ENCODE results near the gene STARD7. TPM values are rescaled to one million over a fixed set of nuclear protein-coding genes. Genes with fewer than 3 reads are reported as not detected.

The STARD7 gene
- total and polyA plus RNA-seq, 10 of the 15 experiments (the other 5 are each of a cell fraction or from before 2014, with no cell fraction given): 85.4 to 237 (median 153) TPM

DNA sequence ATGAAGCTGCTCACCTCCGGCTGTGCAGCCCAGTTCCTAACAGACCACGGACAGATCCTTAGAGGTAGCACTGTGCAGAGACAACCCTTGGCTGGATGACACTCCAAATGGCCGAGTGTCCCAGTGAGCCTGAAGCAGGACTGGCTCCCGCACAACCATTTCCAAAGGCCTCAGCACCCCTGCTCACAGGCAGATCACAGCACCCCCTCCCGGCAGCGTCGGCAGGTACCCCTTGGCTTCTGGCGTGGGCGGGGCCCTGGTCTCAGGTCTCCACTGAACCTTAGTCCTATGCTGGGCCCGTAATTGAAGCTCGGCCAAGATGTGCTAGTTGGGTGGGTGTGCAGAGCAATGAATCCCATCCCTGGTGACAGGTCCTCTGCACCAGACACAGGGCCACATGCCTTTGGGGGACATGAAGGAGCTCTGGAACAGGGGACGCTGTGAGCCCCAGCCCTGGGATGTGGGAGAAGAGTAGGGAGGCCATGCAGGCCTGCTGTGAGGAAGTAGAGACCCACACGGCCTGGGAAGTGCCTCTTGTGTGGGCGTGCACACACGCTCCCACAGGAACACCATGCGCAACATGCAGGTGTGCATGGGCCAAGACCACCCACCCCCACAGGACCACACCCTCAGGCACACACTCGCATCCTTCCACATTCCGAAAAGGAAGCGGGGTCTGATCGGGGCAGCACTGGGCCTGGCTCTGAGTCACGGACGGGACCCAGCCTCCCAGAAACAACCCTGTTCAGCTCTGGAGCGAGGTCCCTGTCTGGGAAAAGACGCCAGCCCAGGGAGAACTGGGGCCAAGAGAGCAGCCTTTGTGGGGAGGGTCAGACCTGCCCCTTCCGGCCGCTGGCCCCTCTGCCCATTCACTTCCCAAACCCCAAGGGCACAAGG, 66.2 kb downstream of the STARD7 start:
- ChIA-PET RAD21 (ENCODE audit: unreplicated experiment) (interaction anchor here (0.7 to 18.1 kb wide), 11 partner anchors 11 to 119 kb away, joined by 3 to 463 read pairs (median 4); partner anchors contain the start of gene STARD7), SMC1A (ENCODE audit: uncharacterized antibody, unreplicated experiment) (interaction anchor here (0.6 to 14.4 kb wide), 14 partner anchors 10 to 1430 kb away, joined by 3 to 338 read pairs (median 3); no protein-coding TSS in a partner anchor), CTCF (interaction anchor here (0.7 to 14.4 kb wide), 19 partner anchors 9 to 178 kb away, joined by 3 to 535 read pairs (median 6); no protein-coding TSS in a partner anchor), POLR2A (interaction anchor here (1.2 to 9.5 kb wide), 6 partner anchors 16 to 66 kb away, joined by 4 to 161 read pairs (median 13); partner anchors contain the start of gene STARD7)
- Histone ChIP-seq H3K27me3 (replicated peaks in 1 of 2; ENCODE audit: control insufficient read depth in 2 of 2, insufficient read depth in 2 of 2, low read length in 1 of 2) (no peaks in the 10 kb centered on the region; a peak in 1 of 4 replicates), H3K27ac (ENCODE audit: control insufficient read depth, insufficient read depth) (peak overlapping the region; percentile 1; the same call in 1 of the 2 replicates), H3K9ac (ENCODE audit: control insufficient read depth, insufficient read depth, low read length) (peak overlapping the region; percentile 84), H3K4me3 (peak overlapping the region; percentile 92), H3K79me2 (ENCODE audit: control insufficient read depth, insufficient read depth, low read length) (peaks cover 29% of the 10 kb centered on the region), H3K4me1 (ENCODE audit: control insufficient read depth, insufficient read depth, low read length) (peaks cover 33% of the 10 kb centered on the region), H3K4me2 (ENCODE audit: control insufficient read depth, insufficient read depth) (peak overlapping the region; percentile 95), H3K36me3 (ENCODE audit: control insufficient read depth in 2 of 2, insufficient read depth in 2 of 2, low read length in 1 of 2) (peaks cover 7% of the 10 kb centered on the region in 2 experiments; a peak in 2 of 4 replicates), H2AFZ (ENCODE audit: control insufficient read depth, low read depth, low read length) (no peak overlapping the region), H4K20me1 (ENCODE audit: control insufficient read depth, insufficient read depth) (no peaks in the 10 kb centered on the region), H3K9me3 (replicated peaks; ENCODE audit: control insufficient read depth, insufficient read depth, low read length) (no peaks in the 10 kb centered on the region)
- WGBS (ENCODE audit: insufficient coverage, insufficient replicate concordance, low lambda C conversion rate, missing lambda C conversion rate): 30% methylated on average over 26 of the region's 26 CpGs
- no TSS peak for BruUV-seq (replicated peaks)
- in situ Hi-C loops (cut with MboI): loop anchor here (5.0 kb wide), 2 partner anchors 35 to 120 kb away; no protein-coding TSS in a partner anchor
- DNase-seq (ENCODE audit: low read depth, low spot score) (no peak), ATAC-seq (peak; percentile 13), FAIRE-seq (peak; percentile 68)
- intact Hi-C loops (cut with micrococcal nuclease; ENCODE audit: unreplicated experiment): no loop called here
- TF ChIP-seq, protein P1, sequence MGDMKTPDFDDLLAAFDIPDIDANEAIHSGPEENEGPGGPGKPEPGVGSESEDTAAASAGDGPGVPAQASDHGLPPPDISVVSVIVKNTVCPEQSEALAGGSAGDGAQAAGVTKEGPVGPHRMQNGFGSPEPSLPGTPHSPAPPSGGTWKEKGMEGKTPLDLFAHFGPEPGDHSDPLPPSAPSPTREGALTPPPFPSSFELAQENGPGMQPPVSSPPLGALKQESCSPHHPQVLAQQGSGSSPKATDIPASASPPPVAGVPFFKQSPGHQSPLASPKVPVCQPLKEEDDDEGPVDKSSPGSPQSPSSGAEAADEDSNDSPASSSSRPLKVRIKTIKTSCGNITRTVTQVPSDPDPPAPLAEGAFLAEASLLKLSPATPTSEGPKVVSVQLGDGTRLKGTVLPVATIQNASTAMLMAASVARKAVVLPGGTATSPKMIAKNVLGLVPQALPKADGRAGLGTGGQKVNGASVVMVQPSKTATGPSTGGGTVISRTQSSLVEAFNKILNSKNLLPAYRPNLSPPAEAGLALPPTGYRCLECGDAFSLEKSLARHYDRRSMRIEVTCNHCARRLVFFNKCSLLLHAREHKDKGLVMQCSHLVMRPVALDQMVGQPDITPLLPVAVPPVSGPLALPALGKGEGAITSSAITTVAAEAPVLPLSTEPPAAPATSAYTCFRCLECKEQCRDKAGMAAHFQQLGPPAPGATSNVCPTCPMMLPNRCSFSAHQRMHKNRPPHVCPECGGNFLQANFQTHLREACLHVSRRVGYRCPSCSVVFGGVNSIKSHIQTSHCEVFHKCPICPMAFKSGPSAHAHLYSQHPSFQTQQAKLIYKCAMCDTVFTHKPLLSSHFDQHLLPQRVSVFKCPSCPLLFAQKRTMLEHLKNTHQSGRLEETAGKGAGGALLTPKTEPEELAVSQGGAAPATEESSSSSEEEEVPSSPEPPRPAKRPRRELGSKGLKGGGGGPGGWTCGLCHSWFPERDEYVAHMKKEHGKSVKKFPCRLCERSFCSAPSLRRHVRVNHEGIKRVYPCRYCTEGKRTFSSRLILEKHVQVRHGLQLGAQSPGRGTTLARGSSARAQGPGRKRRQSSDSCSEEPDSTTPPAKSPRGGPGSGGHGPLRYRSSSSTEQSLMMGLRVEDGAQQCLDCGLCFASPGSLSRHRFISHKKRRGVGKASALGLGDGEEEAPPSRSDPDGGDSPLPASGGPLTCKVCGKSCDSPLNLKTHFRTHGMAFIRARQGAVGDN (IDR thresholded peaks at IDR 0.05): peak; percentile 53
- TF ChIP-seq EED (IDR thresholded peaks at IDR 0.05; ENCODE audit: low read depth) (peak; percentile 65), CHD4 (IDR thresholded peaks at IDR 0.05) (no peak), IKZF2 (IDR thresholded peaks at IDR 0.05) (peak; percentile 86 to 87), SMAD1 (IDR thresholded peaks at IDR 0.05; ENCODE audit: low read depth, partially characterized antibody) (no peak)
- TF ChIP-seq, protein P2, sequence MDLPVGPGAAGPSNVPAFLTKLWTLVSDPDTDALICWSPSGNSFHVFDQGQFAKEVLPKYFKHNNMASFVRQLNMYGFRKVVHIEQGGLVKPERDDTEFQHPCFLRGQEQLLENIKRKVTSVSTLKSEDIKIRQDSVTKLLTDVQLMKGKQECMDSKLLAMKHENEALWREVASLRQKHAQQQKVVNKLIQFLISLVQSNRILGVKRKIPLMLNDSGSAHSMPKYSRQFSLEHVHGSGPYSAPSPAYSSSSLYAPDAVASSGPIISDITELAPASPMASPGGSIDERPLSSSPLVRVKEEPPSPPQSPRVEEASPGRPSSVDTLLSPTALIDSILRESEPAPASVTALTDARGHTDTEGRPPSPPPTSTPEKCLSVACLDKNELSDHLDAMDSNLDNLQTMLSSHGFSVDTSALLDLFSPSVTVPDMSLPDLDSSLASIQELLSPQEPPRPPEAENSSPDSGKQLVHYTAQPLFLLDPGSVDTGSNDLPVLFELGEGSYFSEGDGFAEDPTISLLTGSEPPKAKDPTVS (IDR thresholded peaks at IDR 0.05; ENCODE audit: low read depth, low read length): no peak
- TF ChIP-seq, protein P3, sequence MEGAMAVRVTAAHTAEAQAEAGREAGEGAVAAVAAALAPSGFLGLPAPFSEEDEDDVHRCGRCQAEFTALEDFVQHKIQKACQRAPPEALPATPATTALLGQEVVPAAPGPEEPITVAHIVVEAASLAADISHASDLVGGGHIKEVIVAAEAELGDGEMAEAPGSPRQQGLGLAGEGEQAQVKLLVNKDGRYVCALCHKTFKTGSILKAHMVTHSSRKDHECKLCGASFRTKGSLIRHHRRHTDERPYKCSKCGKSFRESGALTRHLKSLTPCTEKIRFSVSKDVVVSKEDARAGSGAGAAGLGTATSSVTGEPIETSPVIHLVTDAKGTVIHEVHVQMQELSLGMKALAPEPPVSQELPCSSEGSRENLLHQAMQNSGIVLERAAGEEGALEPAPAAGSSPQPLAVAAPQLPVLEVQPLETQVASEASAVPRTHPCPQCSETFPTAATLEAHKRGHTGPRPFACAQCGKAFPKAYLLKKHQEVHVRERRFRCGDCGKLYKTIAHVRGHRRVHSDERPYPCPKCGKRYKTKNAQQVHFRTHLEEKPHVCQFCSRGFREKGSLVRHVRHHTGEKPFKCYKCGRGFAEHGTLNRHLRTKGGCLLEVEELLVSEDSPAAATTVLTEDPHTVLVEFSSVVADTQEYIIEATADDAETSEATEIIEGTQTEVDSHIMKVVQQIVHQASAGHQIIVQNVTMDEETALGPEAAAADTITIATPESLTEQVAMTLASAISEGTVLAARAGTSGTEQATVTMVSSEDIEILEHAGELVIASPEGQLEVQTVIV (IDR thresholded peaks at IDR 0.05; ENCODE audit: borderline replicate concordance, partially characterized antibody): no peak
- TF ChIP-seq, protein P4, sequence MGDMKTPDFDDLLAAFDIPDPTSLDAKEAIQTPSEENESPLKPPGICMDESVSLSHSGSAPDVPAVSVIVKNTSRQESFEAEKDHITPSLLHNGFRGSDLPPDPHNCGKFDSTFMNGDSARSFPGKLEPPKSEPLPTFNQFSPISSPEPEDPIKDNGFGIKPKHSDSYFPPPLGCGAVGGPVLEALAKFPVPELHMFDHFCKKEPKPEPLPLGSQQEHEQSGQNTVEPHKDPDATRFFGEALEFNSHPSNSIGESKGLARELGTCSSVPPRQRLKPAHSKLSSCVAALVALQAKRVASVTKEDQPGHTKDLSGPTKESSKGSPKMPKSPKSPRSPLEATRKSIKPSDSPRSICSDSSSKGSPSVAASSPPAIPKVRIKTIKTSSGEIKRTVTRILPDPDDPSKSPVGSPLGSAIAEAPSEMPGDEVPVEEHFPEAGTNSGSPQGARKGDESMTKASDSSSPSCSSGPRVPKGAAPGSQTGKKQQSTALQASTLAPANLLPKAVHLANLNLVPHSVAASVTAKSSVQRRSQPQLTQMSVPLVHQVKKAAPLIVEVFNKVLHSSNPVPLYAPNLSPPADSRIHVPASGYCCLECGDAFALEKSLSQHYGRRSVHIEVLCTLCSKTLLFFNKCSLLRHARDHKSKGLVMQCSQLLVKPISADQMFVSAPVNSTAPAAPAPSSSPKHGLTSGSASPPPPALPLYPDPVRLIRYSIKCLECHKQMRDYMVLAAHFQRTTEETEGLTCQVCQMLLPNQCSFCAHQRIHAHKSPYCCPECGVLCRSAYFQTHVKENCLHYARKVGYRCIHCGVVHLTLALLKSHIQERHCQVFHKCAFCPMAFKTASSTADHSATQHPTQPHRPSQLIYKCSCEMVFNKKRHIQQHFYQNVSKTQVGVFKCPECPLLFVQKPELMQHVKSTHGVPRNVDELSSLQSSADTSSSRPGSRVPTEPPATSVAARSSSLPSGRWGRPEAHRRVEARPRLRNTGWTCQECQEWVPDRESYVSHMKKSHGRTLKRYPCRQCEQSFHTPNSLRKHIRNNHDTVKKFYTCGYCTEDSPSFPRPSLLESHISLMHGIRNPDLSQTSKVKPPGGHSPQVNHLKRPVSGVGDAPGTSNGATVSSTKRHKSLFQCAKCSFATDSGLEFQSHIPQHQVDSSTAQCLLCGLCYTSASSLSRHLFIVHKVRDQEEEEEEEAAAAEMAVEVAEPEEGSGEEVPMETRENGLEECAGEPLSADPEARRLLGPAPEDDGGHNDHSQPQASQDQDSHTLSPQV (IDR thresholded peaks at IDR 0.05): no peak

Data from GM12878 (cell line).